Endodermal cell (in vitro differentiated cells): Measurements from ENCODE around the gene PCDH17. TPM values are rescaled to one million over a fixed set of nuclear protein-coding genes. Genes with fewer than 3 reads are reported as not detected.

Experiments used
- DNase-seq: peaks from one replicate; pipeline ENCODE4 v3.0.0-alpha.2; 2017
- H3K27ac ChIP-seq: 2 replicates; pipeline ENCODE4 v1.5.1; 2013; ENCODE audit warnings: mild to moderate bottlenecking, low read depth, low read length, moderate library complexity
- H3K27me3 ChIP-seq: 2 replicates; pipeline ENCODE4 v1.6.1; 2013; ENCODE audit warnings: mild to moderate bottlenecking, low read length, moderate library complexity; ENCODE audit not compliant: insufficient read depth, control insufficient read depth, poor library complexity, severe bottlenecking
- H3K36me3 ChIP-seq: 2 replicates; pipeline ENCODE4 v1.7.0; 2013; ENCODE audit warnings: mild to moderate bottlenecking, low read length, moderate library complexity; ENCODE audit not compliant: control insufficient read depth, insufficient read depth
- H3K4me1 ChIP-seq: one replicate; pipeline ENCODE4 v1.7.0; 2013; ENCODE audit warnings: low read length; ENCODE audit not compliant: control insufficient read depth, insufficient read depth
- H3K4me3 ChIP-seq: 2 replicates; pipeline ENCODE4 v1.5.1; 2013; ENCODE audit warnings: mild to moderate bottlenecking, low read length, moderate library complexity
- H3K9ac ChIP-seq: 2 replicates; pipeline ENCODE4 v1.6.1; 2013; ENCODE audit warnings: mild to moderate bottlenecking, low read length, moderate library complexity; ENCODE audit not compliant: poor library complexity, severe bottlenecking; ENCODE audit errors: extremely low read depth
- H3K9me3 ChIP-seq: 2 replicates; pipeline ENCODE4 v1.6.1; 2013; ENCODE audit warnings: mild to moderate bottlenecking, low read length, moderate library complexity; ENCODE audit not compliant: control insufficient read depth
- H3K27ac Mint-ChIP-seq: 2 replicates; pipeline ENCODE4 v1.8.0; 2020; ENCODE audit warnings: mixed read lengths
- H3K27me3 Mint-ChIP-seq: 2 replicates; pipeline ENCODE4 v1.8.0; 2021; ENCODE audit warnings: mild to moderate bottlenecking, mixed read lengths; ENCODE audit not compliant: insufficient read depth
- H3K36me3 Mint-ChIP-seq: 2 replicates; pipeline ENCODE4 v1.8.0; 2020; ENCODE audit warnings: low read depth, mixed read lengths
- H3K4me1 Mint-ChIP-seq: 2 replicates; pipeline ENCODE4 v1.8.0; 2020; ENCODE audit warnings: mixed read lengths
- H3K4me3 Mint-ChIP-seq: 2 replicates; pipeline ENCODE4 v1.8.0; 2020; ENCODE audit warnings: mild to moderate bottlenecking, moderate library complexity, mixed read lengths
- H3K9me3 Mint-ChIP-seq: 2 replicates; pipeline ENCODE4 v1.8.0; 2020; ENCODE audit warnings: mild to moderate bottlenecking, mixed read lengths
- WGBS, 2 experiments: methylation state at CpG; one replicate each; pipeline versions ENCODE4 v1.1.5 to v1.1.7; 2013; ENCODE audit warnings: missing lambda C conversion rate in 2 of 2, mixed read lengths in 1 of 2; ENCODE audit not compliant: insufficient coverage in 1 of 2, insufficient read length in 1 of 2; 5-methylcytosine and 5-hydroxymethylcytosine counted together
- total RNA-seq, 2 donors: library from RNA; stranded (reverse); fragmentation: NEBNext Ultra II Directional in 1 of 2; extraction: Animal tissue kit (Norgen Biotek cat#: 25700) in 1 of 2; gene quantifications; 2 replicates in 1 of 2; 3 replicates in 1 of 2; pipeline ENCODE4 v1.2.1, GENCODE V29; 2021
- TF ChIP-seq, protein P1 (sequence below): fragments of 200-600 bp; sonication (generic); conservative IDR thresholded peaks from 2 replicates; pipeline ENCODE4 v1.5.0; 2021; ENCODE audit warnings: antibody characterized with exemption, mild to moderate bottlenecking

Gene PCDH17
- total RNA-seq, 2 donors from 2014 or later: 3.7 to 6.3 TPM

DNA sequence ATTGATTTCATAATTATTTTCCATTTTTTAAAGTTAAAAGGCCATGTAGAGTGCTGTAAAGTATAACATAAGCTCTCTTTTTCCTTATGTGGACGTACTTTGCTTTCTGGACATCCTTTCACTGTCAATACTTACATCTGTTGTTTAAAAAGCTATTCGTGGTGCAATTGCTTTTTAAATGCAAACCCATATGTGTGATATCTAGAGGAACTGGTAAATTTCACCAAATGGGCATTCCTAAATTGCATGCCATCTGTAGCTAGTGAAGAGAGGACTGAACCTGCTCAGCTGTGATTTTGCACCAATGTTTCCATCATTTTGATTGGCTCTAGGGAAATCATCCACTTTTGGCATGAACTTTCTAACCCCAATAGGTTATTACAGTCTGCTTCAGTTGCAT is 129.4 kb downstream of the PCDH17 start:
- Histone ChIP-seq H3K4me3 (no peak overlapping the region), H3K36me3 (no peaks in the 10 kb centered on the region), H3K4me1 (no peaks in the 10 kb centered on the region), H3K9me3 (no peaks in the 10 kb centered on the region), H3K27ac (no peak overlapping the region), H3K9ac (no peak overlapping the region), H3K27me3 (no peaks in the 10 kb centered on the region)
- no peak overlapping the region for H3K4me3 Mint-ChIP-seq
- H3K27ac Mint-ChIP-seq: no peak overlapping the region
- H3K36me3 Mint-ChIP-seq: no peaks in the 10 kb centered on the region
- TF ChIP-seq, protein P1, sequence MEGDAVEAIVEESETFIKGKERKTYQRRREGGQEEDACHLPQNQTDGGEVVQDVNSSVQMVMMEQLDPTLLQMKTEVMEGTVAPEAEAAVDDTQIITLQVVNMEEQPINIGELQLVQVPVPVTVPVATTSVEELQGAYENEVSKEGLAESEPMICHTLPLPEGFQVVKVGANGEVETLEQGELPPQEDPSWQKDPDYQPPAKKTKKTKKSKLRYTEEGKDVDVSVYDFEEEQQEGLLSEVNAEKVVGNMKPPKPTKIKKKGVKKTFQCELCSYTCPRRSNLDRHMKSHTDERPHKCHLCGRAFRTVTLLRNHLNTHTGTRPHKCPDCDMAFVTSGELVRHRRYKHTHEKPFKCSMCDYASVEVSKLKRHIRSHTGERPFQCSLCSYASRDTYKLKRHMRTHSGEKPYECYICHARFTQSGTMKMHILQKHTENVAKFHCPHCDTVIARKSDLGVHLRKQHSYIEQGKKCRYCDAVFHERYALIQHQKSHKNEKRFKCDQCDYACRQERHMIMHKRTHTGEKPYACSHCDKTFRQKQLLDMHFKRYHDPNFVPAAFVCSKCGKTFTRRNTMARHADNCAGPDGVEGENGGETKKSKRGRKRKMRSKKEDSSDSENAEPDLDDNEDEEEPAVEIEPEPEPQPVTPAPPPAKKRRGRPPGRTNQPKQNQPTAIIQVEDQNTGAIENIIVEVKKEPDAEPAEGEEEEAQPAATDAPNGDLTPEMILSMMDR: no peak
- no peak for DNase-seq
- no peaks in the 10 kb centered on the region for H3K4me1 Mint-ChIP-seq
- WGBS, 2 experiments: 86% methylated on average over 2 of the region's 2 CpGs
- no peaks in the 10 kb centered on the region for H3K9me3 Mint-ChIP-seq
- H3K27me3 Mint-ChIP-seq: no peaks in the 10 kb centered on the region

DNA sequence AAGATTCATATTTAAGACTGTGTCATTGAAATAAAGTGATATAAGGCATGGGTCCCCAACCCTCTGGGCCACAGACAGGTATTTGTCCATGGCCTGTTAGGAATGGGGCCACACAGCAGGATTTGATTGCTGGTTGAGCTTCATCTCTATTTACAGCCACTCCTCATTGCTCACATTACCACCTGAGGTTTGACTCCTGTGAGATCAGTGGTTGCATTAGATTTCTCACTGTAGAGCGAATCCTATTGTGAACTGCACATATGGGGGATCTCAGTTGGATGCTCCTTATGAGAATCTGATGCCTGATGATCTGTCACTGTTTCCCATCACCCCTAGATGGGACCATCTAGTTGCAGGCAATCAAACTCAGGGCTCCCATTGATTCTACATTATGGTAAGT is 132.1 kb downstream of the PCDH17 start:
- DNase-seq: no peak
- Mint-ChIP-seq H3K36me3 (no peaks in the 10 kb centered on the region), H3K27me3 (no peaks in the 10 kb centered on the region), H3K4me3 (no peak overlapping the region), H3K27ac (no peak overlapping the region), H3K9me3 (no peaks in the 10 kb centered on the region), H3K4me1 (no peaks in the 10 kb centered on the region)
- WGBS, 2 experiments: 93% methylated on average over 1 of the region's 1 CpG; no CpG with 5 or more reads in 1 of the 2 experiments
- no peaks in the 10 kb centered on the region for H3K9me3 ChIP-seq
- H3K27ac ChIP-seq: no peak overlapping the region
- H3K36me3 ChIP-seq: no peaks in the 10 kb centered on the region
- TF ChIP-seq, protein P1: no peak
- H3K4me1 ChIP-seq: no peaks in the 10 kb centered on the region
- H3K9ac ChIP-seq: no peak overlapping the region
- H3K27me3 ChIP-seq: no peaks in the 10 kb centered on the region
- no peak overlapping the region for H3K4me3 ChIP-seq
